Measurements from ENCODE around the gene ALX4.

DNA sequence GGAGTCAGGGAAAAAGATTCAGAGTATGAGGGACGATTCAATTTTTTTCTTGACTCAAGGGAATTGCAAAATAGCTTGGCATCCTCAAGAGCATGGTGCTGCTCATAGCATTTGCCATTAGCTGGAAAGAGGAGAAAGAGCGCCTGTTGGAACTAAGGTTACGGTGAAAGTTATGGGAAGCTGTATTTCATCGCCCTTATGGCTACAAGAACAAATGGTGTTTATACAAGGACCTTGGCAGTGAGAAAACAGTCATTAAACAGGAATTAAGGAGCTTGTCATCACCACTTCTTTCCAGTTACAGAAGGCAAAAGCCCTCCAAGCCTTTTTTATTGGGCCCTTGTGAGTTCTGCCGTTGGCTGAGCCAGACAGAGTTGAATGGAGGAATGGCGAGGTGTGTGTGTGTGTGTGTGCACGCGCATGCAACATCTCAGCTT is 74.2 kb downstream of the ALX4 start:
- TF ChIP-seq, protein P1, sequence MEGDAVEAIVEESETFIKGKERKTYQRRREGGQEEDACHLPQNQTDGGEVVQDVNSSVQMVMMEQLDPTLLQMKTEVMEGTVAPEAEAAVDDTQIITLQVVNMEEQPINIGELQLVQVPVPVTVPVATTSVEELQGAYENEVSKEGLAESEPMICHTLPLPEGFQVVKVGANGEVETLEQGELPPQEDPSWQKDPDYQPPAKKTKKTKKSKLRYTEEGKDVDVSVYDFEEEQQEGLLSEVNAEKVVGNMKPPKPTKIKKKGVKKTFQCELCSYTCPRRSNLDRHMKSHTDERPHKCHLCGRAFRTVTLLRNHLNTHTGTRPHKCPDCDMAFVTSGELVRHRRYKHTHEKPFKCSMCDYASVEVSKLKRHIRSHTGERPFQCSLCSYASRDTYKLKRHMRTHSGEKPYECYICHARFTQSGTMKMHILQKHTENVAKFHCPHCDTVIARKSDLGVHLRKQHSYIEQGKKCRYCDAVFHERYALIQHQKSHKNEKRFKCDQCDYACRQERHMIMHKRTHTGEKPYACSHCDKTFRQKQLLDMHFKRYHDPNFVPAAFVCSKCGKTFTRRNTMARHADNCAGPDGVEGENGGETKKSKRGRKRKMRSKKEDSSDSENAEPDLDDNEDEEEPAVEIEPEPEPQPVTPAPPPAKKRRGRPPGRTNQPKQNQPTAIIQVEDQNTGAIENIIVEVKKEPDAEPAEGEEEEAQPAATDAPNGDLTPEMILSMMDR (conservative IDR thresholded peaks at IDR 0.05 in 1 of 2, IDR thresholded peaks at IDR 0.05 in 1 of 2; ENCODE audit: extremely low read depth in 1 of 2, insufficient read depth in 1 of 2, low read depth in 1 of 2, low read length in 2 of 2) = no peak
- no peak for TF ChIP-seq EZH2 (IDR thresholded peaks at IDR 0.05; ENCODE audit: borderline replicate concordance, low read length)
